GM20000 (cell line): ENCODE data around the gene CAB39L.

ENCODE experiments used
- DNase-seq: peaks from one replicate; pipeline ENCODE4 v3.0.0; 2012; ENCODE audit warnings: low spot score
- CTCF ChIP-seq: IDR thresholded peaks from 2 replicates; pipeline ENCODE4 v1.5.1; 2012; ENCODE audit warnings: mild to moderate bottlenecking, control low read depth; ENCODE audit errors: extremely low read depth, missing control alignments

Gene CAB39L

DNA sequence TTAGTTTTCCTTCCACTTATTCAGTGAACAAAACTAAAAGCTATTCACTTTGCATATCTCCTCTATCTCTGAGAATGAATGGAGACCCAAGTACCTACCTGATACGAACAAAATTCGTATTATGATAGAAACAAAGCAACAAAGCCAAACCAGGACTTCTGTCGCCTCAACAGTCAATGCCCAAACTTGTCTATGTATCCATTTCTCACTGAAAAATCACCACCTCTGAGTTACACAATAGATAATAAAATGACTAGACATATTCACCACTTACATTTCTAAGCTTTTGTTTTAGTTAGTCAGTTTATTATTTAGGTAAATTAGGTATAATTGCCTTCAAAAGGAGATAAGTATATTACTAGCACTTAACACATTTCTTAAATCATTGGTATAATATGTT, 67.7 kb downstream of the CAB39L start:
- no peak for DNase-seq
- TF ChIP-seq CTCF, result no peak

DNA sequence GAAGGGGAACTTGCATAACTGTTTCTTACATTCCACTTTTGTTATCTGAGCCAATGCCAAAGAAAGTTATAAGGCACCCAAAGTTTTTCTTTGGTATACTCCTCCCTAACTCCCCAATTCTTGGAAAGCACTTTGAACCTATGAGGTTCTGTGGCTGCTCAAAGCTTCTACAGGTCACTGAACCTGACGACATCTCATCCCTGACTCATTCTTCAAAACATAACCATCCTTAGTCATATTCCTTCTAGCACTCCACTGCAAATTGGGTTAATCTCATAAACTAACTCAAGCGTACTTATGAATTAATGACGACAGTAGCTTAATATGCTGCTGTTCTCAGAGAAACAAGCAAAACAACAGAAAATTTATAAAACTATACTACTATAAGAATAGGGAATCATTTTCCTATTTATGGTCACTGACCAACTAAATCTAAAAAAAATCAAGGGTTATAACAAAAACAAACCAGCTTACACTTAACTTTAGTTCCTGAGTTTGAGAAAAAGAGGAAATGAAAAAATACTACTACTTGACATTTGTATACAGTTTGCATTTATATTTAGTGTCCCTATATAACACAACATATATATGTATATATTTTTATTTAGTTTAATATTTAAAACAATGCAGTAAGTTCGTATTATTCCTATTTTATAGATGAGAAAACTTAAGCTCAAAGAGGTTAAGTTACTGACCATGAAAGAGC, 69.1 kb downstream of the CAB39L start:
- no peak for TF ChIP-seq CTCF
- no peak for DNase-seq

DNA sequence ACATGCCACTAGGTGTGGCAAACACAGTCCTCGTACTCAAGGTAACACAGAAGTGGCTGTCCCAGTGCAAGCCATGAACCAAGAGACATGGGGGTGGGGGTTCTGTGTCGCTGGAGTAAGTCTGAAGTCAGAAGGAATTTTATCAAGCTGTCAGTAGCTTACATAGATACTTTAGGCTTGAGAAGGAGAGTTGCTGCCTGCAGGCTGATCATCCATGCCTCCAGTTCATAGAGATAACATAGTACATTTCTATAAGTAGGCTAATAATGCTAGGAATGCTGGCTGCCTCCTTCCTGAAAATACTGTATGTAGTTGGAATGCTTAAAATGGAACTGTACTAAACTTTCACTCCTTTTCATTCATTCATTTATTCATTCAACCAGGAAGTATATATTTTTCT, 70.1 kb downstream of the CAB39L start:
- DNase-seq, result no peak

DNA sequence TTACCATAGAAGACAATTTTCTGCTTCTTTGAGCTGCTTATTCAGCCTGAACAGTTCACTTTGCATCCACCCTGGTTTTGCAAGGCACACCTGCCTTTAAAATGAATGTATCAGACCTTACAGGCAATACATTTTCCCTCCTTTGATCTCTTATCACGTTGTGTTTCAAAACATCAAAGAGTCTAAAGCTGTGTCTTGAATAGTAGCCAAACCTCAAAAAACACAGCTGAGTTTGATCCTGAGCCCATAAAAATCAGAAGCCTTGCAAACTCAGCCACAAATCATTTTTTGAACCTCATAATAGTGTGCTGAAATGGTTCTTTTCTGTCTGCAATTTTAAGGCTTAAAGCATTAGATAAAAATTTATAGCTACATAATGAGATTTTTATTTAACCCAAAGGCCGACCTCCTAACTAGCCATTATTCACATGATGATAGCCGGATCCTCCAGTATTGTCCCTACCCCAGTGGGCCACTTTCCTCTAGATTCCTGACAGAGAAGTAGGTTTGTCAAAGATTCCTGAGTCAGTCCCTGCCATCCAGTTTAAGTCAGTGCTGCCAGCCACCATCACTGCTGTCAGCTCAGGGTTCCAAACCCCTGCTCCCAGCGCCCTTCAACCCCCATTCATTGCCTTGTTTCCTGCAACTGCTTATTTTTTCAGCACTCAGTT, 71.8 kb downstream of the CAB39L start:
- TF ChIP-seq CTCF, result no peak
- DNase-seq, result no peak

More for the DNA sequence above, 70.1 kb downstream of the CAB39L start:
- no peak for TF ChIP-seq CTCF

DNA sequence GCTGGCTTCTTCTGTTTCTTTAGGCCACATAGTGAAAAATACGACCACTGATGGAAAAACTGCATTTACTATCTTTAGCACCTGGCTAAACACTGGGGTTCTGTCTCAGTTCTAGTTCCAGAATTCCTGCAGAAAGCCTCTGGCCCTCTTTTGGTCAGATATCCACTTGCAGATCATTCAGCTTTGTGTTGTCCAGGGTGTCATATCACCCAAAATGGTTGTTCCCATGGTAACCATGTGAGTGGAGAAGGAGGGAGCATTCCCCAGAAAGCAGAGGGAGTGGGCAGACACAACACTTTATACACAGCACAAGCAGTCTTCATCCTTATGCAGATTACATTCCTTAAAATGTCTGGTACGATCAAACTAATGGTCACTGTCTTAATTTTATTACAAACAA, 73.5 kb downstream of the CAB39L start:
- DNase-seq, result no peak
- no peak for TF ChIP-seq CTCF

DNA sequence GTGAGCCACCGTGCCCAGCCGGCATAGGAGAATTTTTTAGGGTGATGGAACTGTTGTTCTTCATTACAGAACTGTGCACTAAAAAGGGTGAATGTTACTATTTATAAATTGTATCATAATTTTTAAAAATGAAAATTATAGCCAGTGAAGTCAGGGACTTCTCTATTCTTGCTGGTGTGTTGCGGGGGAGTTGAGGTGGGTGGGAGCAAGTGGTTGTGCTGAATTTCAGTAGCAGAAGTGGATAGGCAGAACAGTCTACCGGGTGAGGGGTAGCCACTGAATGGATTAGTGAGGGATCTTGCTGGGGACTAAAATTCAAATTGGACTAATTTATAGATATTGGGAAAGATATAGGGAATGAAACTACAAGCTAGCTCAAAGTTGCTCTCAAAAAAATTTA, 74.0 kb downstream of the CAB39L start:
- DNase-seq, result no peak
- no peak for TF ChIP-seq CTCF

DNA sequence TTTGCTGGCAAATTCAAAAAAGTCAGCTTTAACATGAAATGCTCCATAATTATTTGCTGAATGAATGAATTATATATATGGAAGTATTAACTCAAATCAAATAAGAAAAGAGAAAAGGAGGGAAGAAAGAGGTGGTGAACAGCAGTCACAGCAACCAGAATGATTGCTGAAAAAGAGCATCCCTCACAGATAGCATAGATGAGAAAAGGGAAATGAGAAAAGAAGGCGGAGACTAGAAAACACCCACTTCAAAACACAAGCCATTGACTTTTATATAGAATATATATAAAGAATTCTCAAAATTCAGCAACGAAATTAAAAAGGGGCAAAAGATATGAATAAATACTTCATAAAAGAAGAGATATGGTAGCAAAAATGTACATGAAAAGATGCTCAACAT, 75.2 kb downstream of the CAB39L start:
- TF ChIP-seq CTCF, result no peak
- peak; percentile 25 for DNase-seq
